ENCODE results near the gene C11orf21.

The C11orf21 gene

DNA sequence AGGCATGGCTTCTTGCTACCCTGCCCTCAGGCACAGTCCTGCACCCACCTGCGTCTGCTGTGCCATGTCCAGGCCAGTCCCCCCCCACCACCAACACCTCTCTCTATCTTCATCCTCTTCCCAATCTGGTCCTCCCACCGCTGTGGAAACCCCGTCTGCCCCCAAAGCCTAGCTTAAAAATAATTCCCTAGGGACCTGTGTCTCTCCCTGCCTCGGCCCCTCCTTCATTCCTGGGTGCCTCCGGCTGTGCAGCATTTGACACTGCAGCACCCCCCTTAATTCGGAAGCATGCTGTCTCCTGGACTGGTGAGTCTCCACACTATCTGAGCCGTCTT lies 28.8 kb downstream of the C11orf21 start:
- Histone ChIP-seq H3K36me3 (ENCODE audit: insufficient read depth, low read length) (no peaks in the 10 kb centered on the region), H3K9me3 (ENCODE audit: insufficient read depth, low read depth, low read length) (no peaks in the 10 kb centered on the region), H3K9ac (ENCODE audit: low read depth, low read length, poor library complexity, severe bottlenecking) (no peak overlapping the region), H4K20me1 (ENCODE audit: insufficient read depth, low read length, poor library complexity, severe bottlenecking) (no peaks in the 10 kb centered on the region), H3K4me1 (ENCODE audit: insufficient read depth, low read length, poor library complexity, severe bottlenecking) (peaks cover 6% of the 10 kb centered on the region), H3K4me3 (ENCODE audit: low read length, poor library complexity, severe bottlenecking) (no peak overlapping the region), H2AFZ (ENCODE audit: low read length) (no peak overlapping the region), H3K9me2 (replicated peaks; ENCODE audit: low read depth, low read length) (no peaks in the 10 kb centered on the region), H3K27me3 (ENCODE audit: insufficient read depth, low read length, poor library complexity, severe bottlenecking) (no peaks in the 10 kb centered on the region), H3F3A (ENCODE audit: low read depth) (no peaks in the 10 kb centered on the region), H3K79me2 (ENCODE audit: insufficient read depth, low read length) (no peaks in the 10 kb centered on the region), H3K4me2 (ENCODE audit: low read depth, low read length, poor library complexity, severe bottlenecking) (no peak overlapping the region)
- TF ChIP-seq, protein P1, sequence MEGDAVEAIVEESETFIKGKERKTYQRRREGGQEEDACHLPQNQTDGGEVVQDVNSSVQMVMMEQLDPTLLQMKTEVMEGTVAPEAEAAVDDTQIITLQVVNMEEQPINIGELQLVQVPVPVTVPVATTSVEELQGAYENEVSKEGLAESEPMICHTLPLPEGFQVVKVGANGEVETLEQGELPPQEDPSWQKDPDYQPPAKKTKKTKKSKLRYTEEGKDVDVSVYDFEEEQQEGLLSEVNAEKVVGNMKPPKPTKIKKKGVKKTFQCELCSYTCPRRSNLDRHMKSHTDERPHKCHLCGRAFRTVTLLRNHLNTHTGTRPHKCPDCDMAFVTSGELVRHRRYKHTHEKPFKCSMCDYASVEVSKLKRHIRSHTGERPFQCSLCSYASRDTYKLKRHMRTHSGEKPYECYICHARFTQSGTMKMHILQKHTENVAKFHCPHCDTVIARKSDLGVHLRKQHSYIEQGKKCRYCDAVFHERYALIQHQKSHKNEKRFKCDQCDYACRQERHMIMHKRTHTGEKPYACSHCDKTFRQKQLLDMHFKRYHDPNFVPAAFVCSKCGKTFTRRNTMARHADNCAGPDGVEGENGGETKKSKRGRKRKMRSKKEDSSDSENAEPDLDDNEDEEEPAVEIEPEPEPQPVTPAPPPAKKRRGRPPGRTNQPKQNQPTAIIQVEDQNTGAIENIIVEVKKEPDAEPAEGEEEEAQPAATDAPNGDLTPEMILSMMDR (conservative IDR thresholded peaks at IDR 0.05; ENCODE audit: low read length) = no peak
- no peak for TF ChIP-seq EZH2phosphoT487 (IDR thresholded peaks at IDR 0.05; ENCODE audit: borderline replicate concordance)

DNA sequence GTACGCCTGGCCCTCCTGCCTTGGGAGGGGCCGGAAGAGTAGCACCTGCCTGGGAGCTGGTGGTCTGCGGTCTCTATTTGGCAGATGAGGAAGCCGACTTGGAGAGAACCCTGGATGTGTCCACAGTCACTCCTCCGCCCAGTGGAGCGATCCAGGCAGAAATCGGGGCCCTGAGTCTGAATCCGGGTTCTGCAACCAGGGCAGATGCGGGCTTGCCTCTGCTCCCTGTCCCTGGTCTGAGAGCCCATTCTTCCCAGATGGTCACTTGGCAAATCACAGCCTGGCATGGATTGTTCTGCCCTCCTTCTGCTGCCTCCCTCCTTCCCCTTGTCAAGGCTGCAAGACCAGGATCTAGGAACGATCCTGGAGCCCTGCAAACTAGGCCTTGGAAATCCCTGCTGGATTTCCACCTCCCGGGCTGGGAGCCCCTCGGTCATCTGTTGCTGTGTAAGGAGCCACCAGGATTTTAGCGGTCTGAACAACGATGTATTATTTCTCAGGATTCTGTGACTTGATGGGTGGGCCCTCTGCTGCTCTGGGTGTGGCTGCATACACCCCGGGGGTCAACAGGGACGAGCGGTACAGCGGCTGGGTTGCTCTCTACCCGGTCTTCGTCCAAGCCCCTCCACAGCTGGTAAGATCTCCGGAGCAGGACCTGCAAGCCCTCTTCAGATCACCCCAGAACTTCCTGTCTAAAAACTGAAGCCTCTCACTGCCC lies 29.3 kb downstream of the C11orf21 start:
- Histone ChIP-seq H3K4me1 (ENCODE audit: insufficient read depth, low read length, poor library complexity, severe bottlenecking) (peaks cover 6% of the 10 kb centered on the region), H3K27me3 (ENCODE audit: insufficient read depth, low read length, poor library complexity, severe bottlenecking) (no peaks in the 10 kb centered on the region)

DNA sequence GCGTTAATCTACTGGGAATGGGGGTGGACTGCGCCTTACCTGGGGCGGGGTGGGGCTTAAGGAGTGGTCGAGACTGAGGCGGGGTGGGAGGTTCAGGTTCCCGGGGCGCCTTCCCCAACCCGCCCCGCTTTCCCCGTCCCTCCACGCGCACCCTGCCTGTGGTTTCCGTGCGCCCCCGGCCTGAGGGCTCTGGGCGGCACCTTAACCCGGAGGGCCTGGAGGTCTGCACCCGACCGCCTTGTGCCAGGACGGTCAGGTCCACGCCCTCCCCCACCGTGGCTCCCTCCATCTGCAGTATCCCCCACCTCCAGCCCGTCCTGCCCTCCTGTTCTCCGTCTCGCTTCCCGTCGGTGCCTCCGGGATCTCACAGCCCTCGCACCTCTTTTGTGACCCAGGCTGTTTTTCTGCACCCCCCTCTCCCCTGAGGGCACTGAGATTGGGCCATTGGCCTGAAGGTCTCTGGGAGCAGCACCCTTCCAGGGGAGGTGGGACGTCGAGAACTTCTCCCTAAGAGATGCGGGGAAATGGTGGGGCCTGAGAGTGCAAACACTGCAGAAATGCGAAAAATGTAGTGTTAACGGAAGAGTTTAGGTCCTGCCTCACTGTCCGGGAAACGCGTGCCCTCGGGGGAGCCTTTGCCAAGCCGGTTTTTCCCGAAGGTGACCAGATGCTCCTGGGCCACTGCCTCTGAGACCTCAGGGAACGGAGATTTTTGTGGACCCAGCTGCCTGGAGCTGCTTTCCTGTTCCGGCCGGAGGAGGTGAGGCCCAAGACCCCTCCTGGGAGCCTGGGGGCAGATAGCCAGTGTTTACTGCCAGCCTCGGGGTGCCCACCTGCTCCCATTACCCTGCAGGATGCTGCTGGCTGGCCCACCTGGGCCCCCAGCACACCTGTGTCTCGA lies 30.1 kb downstream of the C11orf21 start:
- H4K20me1 ChIP-seq (ENCODE audit: insufficient read depth, low read length, poor library complexity, severe bottlenecking) = no peaks in the 10 kb centered on the region
- H3K27me3 ChIP-seq (ENCODE audit: insufficient read depth, low read length, poor library complexity, severe bottlenecking) = no peaks in the 10 kb centered on the region
- H3K4me1 ChIP-seq (ENCODE audit: insufficient read depth, low read length, poor library complexity, severe bottlenecking) = peaks cover 4% of the 10 kb centered on the region
- H2AFZ ChIP-seq (ENCODE audit: low read length) = no peak overlapping the region
- H3K9me3 ChIP-seq (ENCODE audit: insufficient read depth, low read depth, low read length) = no peaks in the 10 kb centered on the region
- no peak overlapping the region for H3K4me2 ChIP-seq (ENCODE audit: low read depth, low read length, poor library complexity, severe bottlenecking)
- H3F3A ChIP-seq (ENCODE audit: low read depth) = no peaks in the 10 kb centered on the region
- no peak for TF ChIP-seq EZH2phosphoT487 (IDR thresholded peaks at IDR 0.05; ENCODE audit: borderline replicate concordance)
- TF ChIP-seq, protein P1 (conservative IDR thresholded peaks at IDR 0.05; ENCODE audit: low read length) = no peak
- H3K79me2 ChIP-seq (ENCODE audit: insufficient read depth, low read length) = no peaks in the 10 kb centered on the region
- no peak overlapping the region for H3K9ac ChIP-seq (ENCODE audit: low read depth, low read length, poor library complexity, severe bottlenecking)
- no peaks in the 10 kb centered on the region for H3K9me2 ChIP-seq (replicated peaks; ENCODE audit: low read depth, low read length)
- H3K4me3 ChIP-seq (ENCODE audit: low read length, poor library complexity, severe bottlenecking) = no peak overlapping the region
- H3K36me3 ChIP-seq (ENCODE audit: insufficient read depth, low read length) = no peaks in the 10 kb centered on the region

More for the DNA sequence above, 29.3 kb downstream of the C11orf21 start:
- Histone ChIP-seq H3K79me2 (ENCODE audit: insufficient read depth, low read length) (no peaks in the 10 kb centered on the region), H3K4me2 (ENCODE audit: low read depth, low read length, poor library complexity, severe bottlenecking) (no peak overlapping the region), H3K9ac (ENCODE audit: low read depth, low read length, poor library complexity, severe bottlenecking) (no peak overlapping the region), H3K36me3 (ENCODE audit: insufficient read depth, low read length) (no peaks in the 10 kb centered on the region), H3K4me3 (ENCODE audit: low read length, poor library complexity, severe bottlenecking) (no peak overlapping the region), H3K9me2 (replicated peaks; ENCODE audit: low read depth, low read length) (no peaks in the 10 kb centered on the region), H3K9me3 (ENCODE audit: insufficient read depth, low read depth, low read length) (no peaks in the 10 kb centered on the region), H2AFZ (ENCODE audit: low read length) (no peak overlapping the region), H4K20me1 (ENCODE audit: insufficient read depth, low read length, poor library complexity, severe bottlenecking) (no peaks in the 10 kb centered on the region), H3F3A (ENCODE audit: low read depth) (no peaks in the 10 kb centered on the region)
- TF ChIP-seq EZH2phosphoT487 (IDR thresholded peaks at IDR 0.05; ENCODE audit: borderline replicate concordance) = no peak
